ENCODE data around the gene CNNM2. TPM values are rescaled to one million over a fixed set of nuclear protein-coding genes. Genes with fewer than 3 reads are reported as not detected.

The CNNM2 gene
- polyA plus RNA-seq, 1 of the 3 experiments (the other 2 are of a cell fraction) = 4.0 TPM

DNA sequence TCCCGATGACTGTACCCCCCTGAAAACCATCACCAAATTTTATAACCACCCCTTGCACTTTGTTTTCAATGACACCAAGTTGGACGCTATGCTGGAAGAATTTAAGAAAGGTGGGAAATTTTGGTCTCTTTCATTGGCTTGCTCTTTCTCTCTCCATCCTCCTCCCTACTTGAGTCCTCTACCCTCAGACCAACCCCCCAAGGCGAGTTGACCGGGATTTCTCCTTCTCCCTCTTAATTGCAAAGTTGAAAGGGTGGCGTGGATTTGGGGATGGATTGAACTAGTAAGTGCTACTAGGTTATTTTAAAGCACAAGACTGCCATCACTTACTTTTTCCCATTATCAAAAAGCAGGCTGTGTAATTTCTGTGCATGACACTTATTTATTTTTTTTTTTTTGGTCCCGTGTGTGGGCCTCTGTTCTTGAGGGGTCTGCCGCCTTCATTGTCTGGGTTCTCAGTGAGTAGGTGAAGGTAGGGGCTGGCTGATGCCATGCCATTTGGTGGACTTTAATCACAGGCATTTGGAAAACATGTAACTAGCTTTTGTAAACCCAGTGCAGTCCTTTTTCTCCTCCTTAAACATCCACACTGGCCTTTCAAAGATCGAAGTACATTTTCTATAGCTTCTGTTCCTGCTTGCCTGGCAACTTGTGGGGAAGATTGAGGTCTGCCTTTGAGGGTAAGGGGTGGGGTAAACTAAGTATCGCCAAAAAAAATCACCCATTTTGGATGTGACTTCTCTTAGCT lies 2.1 kb downstream of the CNNM2 start:
- Histone ChIP-seq H3K9me3 (peaks cover 3% of the 10 kb centered on the region; the same call in 1 of the 2 replicates), H3K27ac (ENCODE audit: low read depth in 2 of 2, low read length in 1 of 2) (no peak overlapping the region), H3K27me3 (ENCODE audit: insufficient read depth) (no peaks in the 10 kb centered on the region), H3K4me3 (ENCODE audit: low read depth in 2 of 2, low read length in 1 of 2) (peak overlapping the region; percentile 97 to 99), H2AFZ (ENCODE audit: low read depth) (peak overlapping the region; percentile 58; the same call in 1 of the 2 replicates), H3K79me2 (ENCODE audit: insufficient read depth) (no peaks in the 10 kb centered on the region), H3K4me2 (peak overlapping the region; percentile 88), H3F3A (replicated peaks; ENCODE audit: insufficient read depth) (peaks cover 4% of the 10 kb centered on the region), H3K36me3 (replicated peaks in 1 of 2; ENCODE audit: control insufficient read depth in 1 of 2, insufficient read depth in 2 of 2, low read length in 1 of 2) (no peaks in the 10 kb centered on the region), H3K9ac (no peak overlapping the region), H3K9me2 (no peaks in the 10 kb centered on the region), H4K20me1 (ENCODE audit: insufficient read depth) (no peaks in the 10 kb centered on the region), H3K4me1 (ENCODE audit: control insufficient read depth in 1 of 2, insufficient read depth in 2 of 2, low read depth in 1 of 2, low read length in 1 of 2) (peaks cover 13 to 28% of the 10 kb centered on the region in 2 experiments; a peak in 3 of 4 replicates)
- DNase-seq = no peak
- WGBS (ENCODE audit: low lambda C conversion rate) = 59% methylated on average over 9 of the region's 9 CpGs
- TF ChIP-seq MEF2A (IDR thresholded peaks at IDR 0.05; ENCODE audit: borderline replicate concordance, low read depth) (no peak), RXRA (IDR thresholded peaks at IDR 0.05; ENCODE audit: borderline replicate concordance, low read depth) (no peak)
- ChIA-PET POLR2A (no interaction called here), CTCF (interaction anchor here (0.7 to 6.6 kb wide), 8 partner anchors 9 to 413 kb away, joined by 3 to 264 read pairs (median 4); no protein-coding TSS in a partner anchor)

DNA sequence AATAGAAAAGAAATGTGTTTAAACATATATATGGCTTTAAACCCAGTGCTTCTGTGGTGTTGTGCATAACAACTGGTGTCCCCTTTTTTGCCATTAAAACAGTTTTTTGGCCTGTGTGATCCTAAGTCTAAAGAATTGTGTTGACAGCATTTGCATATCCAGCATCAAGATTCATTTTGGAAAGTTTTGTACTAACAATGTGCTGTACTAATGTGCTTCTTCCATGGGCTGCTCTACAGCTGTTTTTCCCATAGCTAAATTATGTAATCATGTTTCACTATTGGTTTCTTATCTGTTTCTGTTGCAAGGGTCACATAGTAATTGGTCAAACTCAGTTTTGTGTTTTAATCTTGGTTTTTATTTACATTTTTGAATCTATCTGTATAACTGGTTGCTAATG lies 5.5 kb downstream of the CNNM2 start:
- Histone ChIP-seq H3F3A (replicated peaks; ENCODE audit: insufficient read depth) (no peaks in the 10 kb centered on the region), H3K9ac (no peak overlapping the region), H3K9me3 (peaks cover 3% of the 10 kb centered on the region; the same call in 1 of the 2 replicates), H3K36me3 (replicated peaks in 1 of 2; ENCODE audit: control insufficient read depth in 1 of 2, insufficient read depth in 2 of 2, low read length in 1 of 2) (no peaks in the 10 kb centered on the region), H3K79me2 (ENCODE audit: insufficient read depth) (no peaks in the 10 kb centered on the region), H3K27ac (ENCODE audit: low read depth in 2 of 2, low read length in 1 of 2) (no peak overlapping the region), H3K27me3 (ENCODE audit: insufficient read depth) (no peaks in the 10 kb centered on the region), H2AFZ (ENCODE audit: low read depth) (no peak overlapping the region), H3K4me3 (ENCODE audit: low read depth in 2 of 2, low read length in 1 of 2) (no peak overlapping the region), H3K4me1 (ENCODE audit: control insufficient read depth in 1 of 2, insufficient read depth in 2 of 2, low read depth in 1 of 2, low read length in 1 of 2) (peaks cover 13 to 24% of the 10 kb centered on the region in 2 experiments; a peak in 3 of 4 replicates), H3K4me2 (no peak overlapping the region), H4K20me1 (ENCODE audit: insufficient read depth) (no peaks in the 10 kb centered on the region), H3K9me2 (no peaks in the 10 kb centered on the region)
- TF ChIP-seq FOXM1 (IDR thresholded peaks at IDR 0.05; ENCODE audit: low read depth) = no peak
- TF ChIP-seq TAF1 (IDR thresholded peaks at IDR 0.05; ENCODE audit: borderline replicate concordance, low read depth, low read length) = no peak
- TF ChIP-seq, protein P1, sequence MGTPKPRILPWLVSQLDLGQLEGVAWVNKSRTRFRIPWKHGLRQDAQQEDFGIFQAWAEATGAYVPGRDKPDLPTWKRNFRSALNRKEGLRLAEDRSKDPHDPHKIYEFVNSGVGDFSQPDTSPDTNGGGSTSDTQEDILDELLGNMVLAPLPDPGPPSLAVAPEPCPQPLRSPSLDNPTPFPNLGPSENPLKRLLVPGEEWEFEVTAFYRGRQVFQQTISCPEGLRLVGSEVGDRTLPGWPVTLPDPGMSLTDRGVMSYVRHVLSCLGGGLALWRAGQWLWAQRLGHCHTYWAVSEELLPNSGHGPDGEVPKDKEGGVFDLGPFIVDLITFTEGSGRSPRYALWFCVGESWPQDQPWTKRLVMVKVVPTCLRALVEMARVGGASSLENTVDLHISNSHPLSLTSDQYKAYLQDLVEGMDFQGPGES (IDR thresholded peaks at IDR 0.05; ENCODE audit: low read depth, low read length) = no peak
- no peak for TF ChIP-seq SMC3 (IDR thresholded peaks at IDR 0.05; ENCODE audit: low read depth, low read length)
- TF ChIP-seq SIN3A (IDR thresholded peaks at IDR 0.05; ENCODE audit: borderline replicate concordance, low read depth, low read length) = no peak
- TF ChIP-seq EZH2phosphoT487 (IDR thresholded peaks at IDR 0.05; ENCODE audit: borderline replicate concordance, low read depth) = no peak
- no peak for TF ChIP-seq RCOR1 (IDR thresholded peaks at IDR 0.05; ENCODE audit: low read length)
- TF ChIP-seq EP300 (IDR thresholded peaks at IDR 0.05; ENCODE audit: borderline replicate concordance in 1 of 2, low read depth in 1 of 2, low read length in 1 of 2) = no peak
- no peak for DNase-seq
- ChIA-PET CTCF (interaction anchor here (1.2 kb wide), 1 partner anchor 131 kb away, joined by 5 read pairs; no protein-coding TSS in a partner anchor), POLR2A (no interaction called here)

Data from SK-N-SH (cell line).